GM12891 (cell line): ENCODE data around the gene MYOCOS.

ENCODE experiments used
- POLR2A ChIP-seq: IDR thresholded peaks from 2 replicates; pipeline ENCODE4 v1.6.1; 2011; ENCODE audit warnings: low read depth, low read length, control low read depth
- POLR2AphosphoS5 ChIP-seq: IDR thresholded peaks from 2 replicates; pipeline ENCODE4 v1.6.1; 2011; ENCODE audit warnings: low read depth, low read length, control low read depth
- TAF1 ChIP-seq: IDR thresholded peaks from 2 replicates; pipeline ENCODE4 v1.6.1; 2011; ENCODE audit warnings: low read depth, low read length, control low read depth

DNA sequence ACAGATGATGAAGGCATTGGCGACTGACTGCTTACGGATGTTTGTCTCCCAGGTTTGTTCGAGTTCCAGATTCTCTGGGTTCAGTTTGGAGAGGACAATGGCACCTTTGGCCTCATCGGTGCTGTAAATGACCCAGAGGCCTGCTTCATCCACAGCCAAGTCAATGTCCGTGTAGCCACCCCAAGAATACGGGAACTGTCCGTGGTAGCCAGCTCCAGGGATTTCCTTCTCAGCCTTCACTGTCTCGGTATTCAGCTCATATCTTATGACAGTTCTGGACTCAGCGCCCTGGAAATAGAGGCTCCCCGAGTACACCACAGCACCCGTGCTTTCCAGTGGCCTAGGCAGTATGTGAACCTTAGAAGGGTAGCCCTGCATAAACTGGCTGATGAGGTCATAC is 14.1 kb downstream of the MYOCOS start:
- TF ChIP-seq POLR2AphosphoS5 (no peak), TAF1 (no peak), POLR2A (no peak)
